GM19043 (cell line): Measurements from ENCODE around the gene SYNCRIP.
"Not testable (repeated sequence)": the region's sequence is repeated elsewhere in the genome, so short reads cannot be mapped to it uniquely, and the experiment has no call there.

Experiments used
- ATAC-seq: cut with Tn5 transposase; IDR thresholded peaks from one replicate; pipeline ENCODE4 v1.9.1; 2021; ENCODE audit warnings: low read depth; ENCODE audit not compliant: unreplicated experiment

SYNCRIP gene

GRCh38 chr6:85600713-85601313 is 41.9 kb downstream of the SYNCRIP start:
- ATAC-seq = no peak

DNA sequence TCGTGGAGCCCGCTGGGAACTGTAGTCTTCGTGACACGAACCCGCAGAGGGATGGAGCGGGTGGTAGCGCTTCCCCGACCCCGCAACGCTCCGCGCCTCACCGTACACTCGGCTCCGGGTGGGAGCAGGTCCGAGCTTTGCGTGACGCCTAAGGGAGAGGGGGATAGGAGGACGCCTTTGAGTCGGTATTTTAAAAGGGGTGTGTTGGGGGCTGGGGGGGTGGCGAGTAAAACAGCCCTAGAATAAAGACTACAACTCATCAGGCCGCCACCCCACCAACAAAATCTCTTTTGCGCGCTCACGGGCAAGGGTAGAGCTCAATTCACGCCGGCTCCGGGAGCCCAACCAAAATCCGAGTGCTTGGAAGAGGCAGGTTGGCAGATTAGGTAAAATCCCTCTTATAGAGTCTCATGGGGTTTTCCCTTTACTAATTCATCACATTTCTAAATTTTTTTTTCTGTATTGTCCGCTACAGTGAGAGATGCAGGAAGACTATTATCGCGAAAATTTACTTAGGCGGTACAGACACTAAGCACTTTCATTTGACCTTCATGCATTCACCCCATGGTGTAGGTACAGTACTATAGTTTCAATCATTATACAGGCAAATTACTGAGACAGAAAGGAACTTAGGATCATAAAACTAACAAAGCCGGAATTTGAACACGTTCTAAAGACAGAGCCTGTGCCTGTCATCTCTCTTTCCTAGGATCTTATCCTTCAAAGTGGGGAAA is 48.3 kb downstream of the SYNCRIP start:
- peak; percentile 4 for ATAC-seq

GRCh38 chr6:85593438-85594196 is 49.1 kb downstream of the SYNCRIP start, which contains the start of gene SNX14:
Gene SNX14, minus strand, starts transcription at chr6:85593858. Its CDS starts 140 bp downstream, at chr6:85593718.
- ATAC-seq = peak; percentile 83

DNA sequence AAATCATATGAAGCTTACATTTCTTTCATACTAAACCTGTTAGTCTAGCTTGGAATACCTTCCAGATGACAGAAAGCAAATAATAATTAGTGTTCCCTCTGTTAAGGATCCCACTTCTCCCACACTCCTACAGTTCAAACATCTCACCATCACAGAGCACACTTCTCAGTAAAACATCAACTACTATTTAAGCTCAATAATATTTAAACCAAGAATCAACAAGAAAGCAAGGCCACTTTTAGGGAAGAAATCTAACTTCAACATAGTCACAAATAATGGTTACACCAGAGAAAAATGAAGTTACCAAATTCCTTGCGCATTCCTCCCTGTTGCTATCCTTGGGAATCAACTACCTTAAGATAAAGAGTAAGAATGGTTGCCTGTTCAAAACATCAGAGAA is 50.7 kb downstream of the SYNCRIP start:
- ATAC-seq = no peak

DNA sequence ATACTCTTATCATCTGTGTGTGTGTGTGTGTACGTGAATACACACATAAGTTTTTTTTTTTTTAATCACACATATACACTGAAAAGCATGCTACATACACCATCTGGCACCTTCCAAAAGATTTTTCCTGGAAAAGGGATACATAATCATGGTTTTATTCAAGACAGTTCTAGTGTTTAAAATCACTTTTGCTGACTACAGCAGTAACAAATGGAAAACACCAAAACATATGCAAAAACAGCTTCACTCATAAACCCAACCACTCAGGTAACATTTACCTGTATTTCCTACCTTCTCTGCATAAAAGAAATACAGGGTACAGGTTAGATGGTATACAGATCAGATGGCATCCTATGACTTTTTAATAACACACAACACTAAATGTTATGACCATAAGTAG is 51.5 kb downstream of the SYNCRIP start:
- no peak for ATAC-seq

GRCh38 chr6:85585741-85586140 is 56.9 kb downstream of the SYNCRIP start:
- ATAC-seq = no peak

- not testable (repeated sequence) for ATAC-seq
These were observed 59.9 kb downstream of the SYNCRIP start for GRCh38 chr6:85582832-85583231.

- no peak for ATAC-seq
These were observed 61.1 kb downstream of the SYNCRIP start for GRCh38 chr6:85581572-85581971.

DNA sequence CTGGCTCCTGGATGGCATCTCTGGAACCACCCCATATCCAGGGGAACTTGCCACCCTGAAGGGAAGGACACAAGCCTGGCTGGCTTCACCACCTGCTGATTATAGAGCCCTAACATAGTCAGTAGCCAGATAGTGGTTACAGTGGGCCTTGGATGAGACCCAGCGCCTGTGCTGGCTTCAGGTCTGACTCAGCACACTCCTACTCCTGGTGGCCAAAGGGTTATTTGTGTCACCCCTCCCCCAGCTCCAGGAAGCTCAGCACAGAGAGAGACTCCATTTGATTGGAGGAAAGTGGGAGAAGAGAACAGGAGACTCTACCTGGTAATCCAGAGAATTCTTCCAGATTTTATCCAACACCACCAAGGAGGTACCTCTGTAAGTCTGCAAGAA is 61.8 kb downstream of the SYNCRIP start:
- ATAC-seq = peak; percentile 63

DNA sequence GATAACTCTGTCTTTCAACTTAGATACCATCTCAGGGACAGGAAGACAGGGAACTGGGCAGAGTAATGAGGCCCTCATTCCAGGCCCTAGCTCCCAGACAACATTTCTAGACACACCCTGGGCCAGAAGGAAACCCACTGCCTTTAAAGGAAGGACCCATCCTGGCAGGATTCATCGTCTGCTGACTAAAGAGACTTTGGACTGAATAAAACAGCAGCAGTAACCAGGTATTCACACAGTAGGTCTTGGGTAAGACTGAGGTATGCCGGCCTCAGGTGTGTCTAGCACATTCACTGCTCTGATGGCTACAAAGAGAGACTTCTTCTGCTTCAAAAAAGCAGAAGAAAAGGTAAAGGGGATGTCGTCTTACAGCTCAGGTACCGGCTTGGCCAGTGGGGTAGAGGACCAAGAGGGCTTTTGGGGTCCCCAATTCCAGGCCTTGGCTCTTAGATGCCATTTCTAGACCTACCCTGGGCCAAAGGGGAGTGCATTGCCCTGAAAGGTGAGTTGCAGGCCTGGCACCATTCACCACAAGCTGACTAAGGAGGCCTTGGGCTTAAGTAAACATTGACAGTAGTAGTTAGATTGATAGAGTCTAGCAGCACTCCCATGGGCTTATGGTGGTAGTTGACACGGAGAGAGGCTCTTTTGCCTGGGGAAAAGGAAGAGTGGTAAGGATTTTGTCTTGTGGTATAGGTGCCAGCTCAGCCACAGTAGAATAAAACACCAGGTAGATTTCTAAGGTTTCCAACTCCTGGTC is 62.4 kb downstream of the SYNCRIP start:
- ATAC-seq = no peak

- no peak for ATAC-seq
These were observed 63.1 kb downstream of the SYNCRIP start for GRCh38 chr6:85579581-85579980.

- ATAC-seq = no peak
These were observed 66.2 kb downstream of the SYNCRIP start for GRCh38 chr6:85576476-85576875.

- ATAC-seq = no peak
These were observed 67.6 kb downstream of the SYNCRIP start for GRCh38 chr6:85574932-85575598.

DNA sequence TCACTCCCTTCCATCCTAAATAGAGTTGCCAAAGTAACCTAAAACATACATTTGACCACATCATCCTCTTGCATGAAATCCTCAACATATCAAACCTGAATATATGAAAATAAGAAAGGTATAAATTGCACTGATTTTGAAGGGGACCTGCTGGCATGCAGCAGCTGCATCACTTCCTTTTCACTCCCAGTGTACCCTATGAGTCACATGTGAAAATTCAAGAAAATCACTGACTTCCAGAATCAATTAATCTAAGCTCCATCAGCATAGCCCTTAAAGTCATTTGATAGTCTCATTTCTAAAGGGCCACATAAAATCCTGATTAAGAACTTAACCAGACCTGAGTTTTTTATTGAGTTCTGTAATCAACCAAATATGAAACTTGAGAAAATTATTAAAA is 73.4 kb downstream of the SYNCRIP start:
- ATAC-seq = no peak

GRCh38 chr6:85568411-85568810 is 74.3 kb downstream of the SYNCRIP start:
- no peak for ATAC-seq

DNA sequence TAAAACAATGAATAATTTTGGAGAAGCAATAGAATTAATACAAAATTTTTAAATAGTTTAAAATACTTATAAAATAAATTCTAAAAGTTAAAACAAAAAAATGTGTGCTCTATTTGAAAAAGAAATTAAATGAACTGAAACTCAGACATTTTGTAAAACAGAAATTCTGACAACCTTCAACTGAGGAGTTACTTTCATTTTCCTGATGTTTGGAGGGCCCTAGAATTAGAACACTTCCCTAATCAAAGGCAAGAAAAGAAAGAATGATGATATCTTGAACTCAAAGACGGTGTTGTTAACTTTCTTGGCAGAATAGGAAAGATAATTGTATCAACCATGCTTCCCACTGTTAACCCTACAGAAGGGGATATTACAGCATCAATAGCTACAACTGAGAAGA is 77.0 kb downstream of the SYNCRIP start:
- no peak for ATAC-seq

- ATAC-seq = not testable (repeated sequence)
These were observed 78.5 kb downstream of the SYNCRIP start for GRCh38 chr6:85564223-85564622.
